NT2/D1 (cell line): Measurements from ENCODE around the gene VWA8.

Source experiments
- DNase-seq: peaks from one replicate; pipeline ENCODE4 v3.0.0-alpha.2; 2011; ENCODE audit warnings: low read depth, low spot score
- H3K27me3 ChIP-seq: 2 replicates; pipeline ENCODE4 v1.6.0; 2011; ENCODE audit warnings: mild to moderate bottlenecking; ENCODE audit not compliant: insufficient read length, insufficient read depth
- H3K36me3 ChIP-seq: 2 replicates; pipeline ENCODE4 v1.6.1; 2011; ENCODE audit warnings: mild to moderate bottlenecking, low read length, mixed read lengths; ENCODE audit not compliant: insufficient read depth, insufficient read length
- H3K4me1 ChIP-seq: 2 replicates; pipeline ENCODE4 v1.5.1; 2011; ENCODE audit not compliant: insufficient read depth, insufficient read length
- H3K4me3 ChIP-seq: 2 replicates; pipeline ENCODE4 v1.5.1; 2011; ENCODE audit warnings: low read depth; ENCODE audit not compliant: insufficient read length
- H3K9ac ChIP-seq: 2 replicates; pipeline ENCODE4 v1.6.0; 2011; ENCODE audit warnings: low read depth; ENCODE audit not compliant: insufficient read length
- H3K9me3 ChIP-seq: 2 replicates; pipeline ENCODE4 v1.5.1; 2011; ENCODE audit warnings: mild to moderate bottlenecking, low read length; ENCODE audit not compliant: insufficient read depth
- SUZ12 ChIP-seq: IDR thresholded peaks from 2 replicates; pipeline ENCODE4 v1.6.1; 2011; ENCODE audit not compliant: insufficient read length, insufficient read depth; ENCODE audit errors: extremely low read depth
- YY1 ChIP-seq: IDR thresholded peaks from 2 replicates; pipeline ENCODE4 v1.6.1; 2011; ENCODE audit not compliant: insufficient read length, insufficient read depth
- ZNF274 ChIP-seq: IDR thresholded peaks from 2 replicates; pipeline ENCODE4 v1.6.1; 2011; ENCODE audit warnings: mild to moderate bottlenecking, low read depth, low read length

VWA8 gene

DNA sequence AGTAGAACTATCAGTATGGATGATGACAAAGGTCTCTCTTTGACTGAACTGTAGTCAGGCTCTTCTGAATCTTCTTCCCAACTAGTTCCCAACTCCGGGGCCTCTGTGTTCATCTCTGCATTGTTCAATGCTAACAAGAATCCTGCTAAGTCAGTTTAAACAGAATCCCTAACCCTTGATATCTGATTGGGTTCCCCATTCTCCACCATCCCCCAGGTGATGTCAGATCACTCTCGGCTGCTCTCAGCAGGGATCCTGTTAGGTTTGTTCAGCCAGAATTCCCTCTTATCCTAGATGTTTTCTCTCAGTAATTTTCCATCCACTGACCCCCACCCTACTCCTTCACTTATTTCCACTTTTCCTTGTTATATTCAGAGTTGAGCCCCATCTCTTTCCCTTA, 280.0 kb downstream of the VWA8 start:
- no peaks in the 10 kb centered on the region for H3K9me3 ChIP-seq
- no peak overlapping the region for H3K9ac ChIP-seq
- H3K36me3 ChIP-seq = no peaks in the 10 kb centered on the region
- no peaks in the 10 kb centered on the region for H3K27me3 ChIP-seq
- no peak for DNase-seq
- H3K4me3 ChIP-seq = no peak overlapping the region
- H3K4me1 ChIP-seq = no peaks in the 10 kb centered on the region
- TF ChIP-seq ZNF274 (no peak), YY1 (no peak), SUZ12 (no peak)

DNA sequence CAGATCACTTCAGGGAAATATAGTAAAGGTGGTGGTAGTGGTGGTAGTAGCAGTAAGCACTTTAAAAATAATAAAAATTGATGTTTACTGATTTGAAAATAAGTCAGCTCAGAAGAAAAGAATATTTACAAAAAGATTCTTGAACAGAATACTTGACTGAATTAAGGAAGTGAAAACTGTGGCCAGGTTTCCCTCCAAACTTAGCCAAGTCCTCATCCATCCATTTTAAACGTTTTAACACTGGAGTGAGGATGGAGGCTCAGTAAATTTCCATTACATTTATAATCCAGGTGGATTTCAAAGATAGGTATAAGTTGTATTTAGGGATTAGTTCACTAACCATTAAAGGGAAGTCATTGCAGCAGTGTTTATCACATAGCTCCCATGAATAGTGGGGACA, 282.1 kb downstream of the VWA8 start:
- Histone ChIP-seq H3K4me1 (no peaks in the 10 kb centered on the region), H3K36me3 (no peaks in the 10 kb centered on the region), H3K9me3 (no peaks in the 10 kb centered on the region), H3K4me3 (no peak overlapping the region), H3K27me3 (no peaks in the 10 kb centered on the region), H3K9ac (no peak overlapping the region)
- DNase-seq = no peak
- TF ChIP-seq SUZ12 (no peak), ZNF274 (no peak), YY1 (no peak)

DNA sequence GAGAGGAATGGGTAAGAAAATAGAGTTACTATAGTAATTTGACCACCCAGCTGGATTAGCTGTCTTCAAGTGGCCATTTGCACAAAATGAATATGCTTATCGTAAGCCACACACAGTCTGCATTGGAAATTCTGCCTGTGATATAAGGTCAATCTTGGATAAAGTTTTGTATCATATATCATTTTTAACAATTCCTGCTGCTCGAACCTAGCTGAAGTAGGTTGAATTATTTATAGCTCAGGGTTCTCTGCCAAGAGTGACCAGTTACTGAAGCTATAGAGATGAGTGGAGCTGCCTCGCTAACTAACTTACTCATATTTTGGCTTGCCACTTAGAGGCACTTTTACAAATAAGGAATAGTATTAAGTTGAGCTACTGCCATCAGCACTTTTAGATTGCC, 282.7 kb downstream of the VWA8 start:
- TF ChIP-seq SUZ12 = no peak
- TF ChIP-seq ZNF274 = no peak
- TF ChIP-seq YY1 = no peak

DNA sequence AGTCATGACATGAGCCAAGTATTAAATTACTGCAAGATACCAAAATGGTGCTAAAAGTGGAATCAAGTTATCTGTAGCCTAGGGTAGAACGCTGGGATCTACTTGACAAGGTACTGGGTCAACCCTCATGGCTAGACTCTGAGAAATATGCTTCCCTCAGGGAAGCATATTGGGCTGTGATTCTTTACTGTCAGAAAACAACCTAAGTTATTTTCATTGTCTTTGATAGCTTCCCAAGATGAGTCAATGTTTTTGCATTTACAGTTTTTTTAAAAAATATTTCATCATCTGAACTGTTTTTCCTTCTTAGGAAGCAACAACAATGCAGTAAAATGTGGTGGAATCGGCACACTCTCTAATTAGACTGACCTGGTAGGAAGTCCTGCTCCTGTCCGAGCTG, 285.6 kb downstream of the VWA8 start:
- Histone ChIP-seq H3K4me3 (no peak overlapping the region), H3K9ac (no peak overlapping the region), H3K36me3 (no peaks in the 10 kb centered on the region), H3K9me3 (no peaks in the 10 kb centered on the region), H3K4me1 (no peaks in the 10 kb centered on the region), H3K27me3 (no peaks in the 10 kb centered on the region)
- DNase-seq = no peak
- no peak for TF ChIP-seq YY1
- TF ChIP-seq ZNF274 = no peak
- no peak for TF ChIP-seq SUZ12

More for the DNA sequence above, 282.7 kb downstream of the VWA8 start:
- Histone ChIP-seq H3K4me1 (no peaks in the 10 kb centered on the region), H3K36me3 (no peaks in the 10 kb centered on the region), H3K9me3 (no peaks in the 10 kb centered on the region), H3K27me3 (no peaks in the 10 kb centered on the region), H3K9ac (no peak overlapping the region), H3K4me3 (no peak overlapping the region)
- no peak for DNase-seq

DNA sequence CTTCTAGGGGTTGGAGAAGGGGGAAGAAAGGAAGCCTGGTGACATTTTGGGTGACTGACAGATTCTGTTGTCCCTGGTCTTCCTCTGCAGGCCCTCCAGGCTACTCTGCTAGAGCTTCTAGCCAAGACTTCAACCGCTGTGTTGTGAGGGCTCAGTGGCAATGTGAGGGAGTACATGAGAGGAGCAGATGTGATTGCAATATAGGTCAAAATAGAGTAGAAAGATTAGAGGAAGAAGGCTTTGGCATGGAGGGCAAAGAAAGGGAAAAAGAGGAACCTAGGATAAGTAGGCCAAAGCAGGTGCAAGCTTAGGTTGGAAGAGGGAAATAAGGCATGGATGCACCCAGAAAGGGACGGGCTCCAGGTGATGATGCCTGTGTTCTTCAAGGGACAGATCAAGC, 286.7 kb downstream of the VWA8 start:
- TF ChIP-seq YY1 (no peak), SUZ12 (no peak)
- Histone ChIP-seq H3K27me3 (no peaks in the 10 kb centered on the region), H3K9ac (no peak overlapping the region), H3K36me3 (no peaks in the 10 kb centered on the region), H3K4me1 (no peaks in the 10 kb centered on the region), H3K4me3 (no peak overlapping the region), H3K9me3 (no peaks in the 10 kb centered on the region)
- no peak for DNase-seq

DNA sequence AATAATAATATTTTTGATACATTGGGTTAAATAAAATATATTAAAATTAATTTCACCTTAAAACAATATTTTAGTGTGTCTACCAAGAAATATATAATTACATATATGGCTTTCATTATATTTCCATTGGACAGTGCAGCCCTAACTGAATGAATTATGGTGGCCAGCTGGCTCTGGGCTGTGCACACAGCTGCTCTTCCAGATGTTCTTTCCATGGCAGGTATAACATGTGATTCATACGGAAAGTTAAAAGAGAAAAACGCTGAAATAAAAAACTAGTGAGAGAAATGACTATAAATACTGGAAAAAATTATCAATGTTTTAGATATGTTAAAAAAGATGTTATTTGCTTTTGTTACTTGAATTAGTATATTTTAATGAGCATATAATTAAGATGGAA, 287.3 kb downstream of the VWA8 start:
- H3K4me3 ChIP-seq = no peak overlapping the region
- no peaks in the 10 kb centered on the region for H3K4me1 ChIP-seq
- no peak for TF ChIP-seq YY1
- TF ChIP-seq ZNF274 = no peak
- TF ChIP-seq SUZ12 = no peak
- H3K36me3 ChIP-seq = no peaks in the 10 kb centered on the region
- H3K9me3 ChIP-seq = no peaks in the 10 kb centered on the region
- H3K27me3 ChIP-seq = no peaks in the 10 kb centered on the region
- H3K9ac ChIP-seq = no peak overlapping the region
- DNase-seq = no peak

DNA sequence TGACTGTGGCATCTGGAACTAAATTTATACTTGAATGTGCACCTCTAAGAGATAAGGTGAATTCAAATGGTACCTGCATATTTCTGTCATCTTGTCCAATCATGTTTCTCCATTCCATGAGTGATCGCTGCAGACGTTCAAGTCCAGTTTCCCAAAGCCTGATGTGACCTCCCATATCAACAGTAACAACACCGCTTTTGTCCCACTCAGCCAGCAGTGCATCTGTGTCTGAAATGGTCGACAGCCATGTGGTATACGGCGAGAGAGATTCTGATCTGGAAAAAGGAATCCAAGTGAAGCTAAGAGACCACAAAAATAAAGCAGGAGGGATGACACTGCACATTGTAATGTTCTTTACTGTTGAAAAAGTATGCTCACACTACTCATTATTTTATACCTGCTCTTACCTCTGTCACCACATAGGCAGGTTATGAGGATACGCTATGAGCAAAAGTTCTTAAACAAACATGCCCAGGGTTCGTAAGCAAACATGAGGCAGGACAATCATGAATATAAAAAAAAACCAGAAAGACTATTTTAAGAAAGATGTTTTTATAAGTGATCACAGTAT, 290.0 kb downstream of the VWA8 start:
- no peak for DNase-seq
- Histone ChIP-seq H3K27me3 (no peaks in the 10 kb centered on the region), H3K36me3 (no peaks in the 10 kb centered on the region)

More for the DNA sequence above, 290.0 kb downstream of the VWA8 start:
- H3K9ac ChIP-seq = no peak overlapping the region
- no peaks in the 10 kb centered on the region for H3K4me1 ChIP-seq
- no peak for TF ChIP-seq YY1
- TF ChIP-seq ZNF274 = no peak
- no peak for TF ChIP-seq SUZ12
- H3K4me3 ChIP-seq = no peak overlapping the region
- no peaks in the 10 kb centered on the region for H3K9me3 ChIP-seq
